ENCODE measurements around the gene SPEN. TPM values are rescaled to one million over a fixed set of nuclear protein-coding genes. Genes with fewer than 3 reads are reported as not detected.
A peak's percentile ranks its signal among the peaks of the same experiment; 100 is the strongest.

SPEN gene
- total and polyA plus RNA-seq, 9 of the 15 experiments (the other 6 are each of a cell fraction or from before 2014, with no cell fraction given) = 5.7 to 87.5 (median 27.2) TPM

- TF ChIP-seq CREB3L1 (IDR thresholded peaks at IDR 0.05; ENCODE audit: borderline replicate concordance, low read depth) (peak; percentile 42; the same call in 1 of the 2 replicates), BMI1 (IDR thresholded peaks at IDR 0.05; ENCODE audit: low read length) (no peak), ZNF384 (IDR thresholded peaks at IDR 0.05; ENCODE audit: low read depth, low read length) (peak; percentile 47), ZNF324 (CRISPR knock-in tag; IDR thresholded peaks at IDR 0.05) (no peak), ATF6 (CRISPR knock-in tag; IDR thresholded peaks at IDR 0.05) (no peak; the same call in 1 of the 2 replicates), KLF6 (CRISPR knock-in tag; IDR thresholded peaks at IDR 0.05; ENCODE audit: borderline replicate concordance) (no peak), MXI1 (IDR thresholded peaks at IDR 0.05; ENCODE audit: low read depth, low read length) (no peak), MIER1 (IDR thresholded peaks at IDR 0.05; ENCODE audit: low read depth) (peak; percentile 69; the same call in 1 of the 2 replicates), XRCC5 (IDR thresholded peaks at IDR 0.05; ENCODE audit: low read depth, low read length) (peak; percentile 41; the same call in 1 of the 2 replicates), CHD2 (IDR thresholded peaks at IDR 0.05; ENCODE audit: low read depth, low read length) (no peak), ZNF449 (CRISPR knock-in tag; IDR thresholded peaks at IDR 0.05) (no peak), CHD7 (IDR thresholded peaks at IDR 0.05; ENCODE audit: low read depth, low read length) (no peak)
Observed at GRCh38 chr1:15849775-15850324, 2.3 kb downstream of the SPEN start (continued).

All from K562 (cell line).